ENCODE data around the gene CDH23. TPM values are rescaled to one million over a fixed set of nuclear protein-coding genes. Genes with fewer than 3 reads are reported as not detected.

Gene CDH23
- total RNA-seq, 1 donor: 0.36 TPM

DNA sequence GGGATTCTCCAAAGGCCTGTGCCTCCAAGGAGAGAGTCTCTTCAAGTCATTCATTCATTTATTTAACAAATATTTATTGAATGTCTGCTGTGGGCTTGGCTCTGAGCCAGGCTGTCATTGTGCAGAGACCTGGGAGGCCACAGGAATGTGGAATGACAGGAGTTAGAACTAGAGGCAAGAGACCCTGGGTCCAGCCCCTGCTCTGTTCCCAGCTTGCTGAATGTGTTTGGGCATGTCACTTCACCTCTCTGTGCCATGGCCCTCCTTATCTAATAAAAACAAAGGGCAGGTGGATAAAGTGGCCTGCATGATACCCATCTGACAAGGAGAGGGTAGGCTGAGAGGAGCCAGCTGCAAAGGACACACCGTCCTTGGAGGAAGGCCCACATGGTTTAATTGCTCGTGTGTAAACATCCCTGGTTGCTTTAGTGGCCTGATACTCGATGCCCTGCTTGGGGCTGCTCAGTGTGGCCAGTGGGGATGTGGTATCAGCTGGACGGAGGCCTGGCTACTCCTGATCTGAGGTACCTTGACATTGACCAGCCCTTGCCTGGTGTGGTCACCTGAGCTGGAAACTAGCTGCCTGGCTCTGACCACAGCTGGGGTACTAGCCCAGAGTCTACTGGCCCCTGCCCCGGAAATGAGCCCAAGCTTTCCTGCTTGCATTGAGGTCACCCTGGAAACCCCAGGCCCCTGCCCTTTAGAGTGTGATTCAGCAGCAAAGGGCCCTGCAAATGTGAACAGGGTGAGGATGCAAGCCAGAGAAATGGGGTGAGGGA, 116.2 kb downstream of the CDH23 start:
- DNase-seq (ENCODE audit: insufficient read length, low spot score, missing footprints): peak; percentile 61
- Histone ChIP-seq H3K4me1 (ENCODE audit: insufficient read depth, low read length) (no peaks in the 10 kb centered on the region), H3K36me3 (ENCODE audit: insufficient read depth, low read length) (no peaks in the 10 kb centered on the region), H2AFZ (ENCODE audit: low read length) (no peak overlapping the region), H3K27me3 (ENCODE audit: insufficient read depth, low read length) (peaks cover 7% of the 10 kb centered on the region), H4K20me1 (ENCODE audit: insufficient read depth, low read length) (no peaks in the 10 kb centered on the region), H3K4me3 (ENCODE audit: insufficient read depth, low read length) (no peak overlapping the region), H3K4me2 (ENCODE audit: insufficient read depth, low read length) (no peak overlapping the region), H3K27ac (ENCODE audit: low read depth, low read length) (no peak overlapping the region), H3K9me3 (ENCODE audit: low read depth, low read length) (no peaks in the 10 kb centered on the region), H3K79me2 (ENCODE audit: insufficient read depth, low read length) (no peaks in the 10 kb centered on the region)
- TF ChIP-seq, protein P1, sequence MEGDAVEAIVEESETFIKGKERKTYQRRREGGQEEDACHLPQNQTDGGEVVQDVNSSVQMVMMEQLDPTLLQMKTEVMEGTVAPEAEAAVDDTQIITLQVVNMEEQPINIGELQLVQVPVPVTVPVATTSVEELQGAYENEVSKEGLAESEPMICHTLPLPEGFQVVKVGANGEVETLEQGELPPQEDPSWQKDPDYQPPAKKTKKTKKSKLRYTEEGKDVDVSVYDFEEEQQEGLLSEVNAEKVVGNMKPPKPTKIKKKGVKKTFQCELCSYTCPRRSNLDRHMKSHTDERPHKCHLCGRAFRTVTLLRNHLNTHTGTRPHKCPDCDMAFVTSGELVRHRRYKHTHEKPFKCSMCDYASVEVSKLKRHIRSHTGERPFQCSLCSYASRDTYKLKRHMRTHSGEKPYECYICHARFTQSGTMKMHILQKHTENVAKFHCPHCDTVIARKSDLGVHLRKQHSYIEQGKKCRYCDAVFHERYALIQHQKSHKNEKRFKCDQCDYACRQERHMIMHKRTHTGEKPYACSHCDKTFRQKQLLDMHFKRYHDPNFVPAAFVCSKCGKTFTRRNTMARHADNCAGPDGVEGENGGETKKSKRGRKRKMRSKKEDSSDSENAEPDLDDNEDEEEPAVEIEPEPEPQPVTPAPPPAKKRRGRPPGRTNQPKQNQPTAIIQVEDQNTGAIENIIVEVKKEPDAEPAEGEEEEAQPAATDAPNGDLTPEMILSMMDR (IDR thresholded peaks at IDR 0.05; ENCODE audit: extremely low read depth, low read depth, low read length): no peak

DNA sequence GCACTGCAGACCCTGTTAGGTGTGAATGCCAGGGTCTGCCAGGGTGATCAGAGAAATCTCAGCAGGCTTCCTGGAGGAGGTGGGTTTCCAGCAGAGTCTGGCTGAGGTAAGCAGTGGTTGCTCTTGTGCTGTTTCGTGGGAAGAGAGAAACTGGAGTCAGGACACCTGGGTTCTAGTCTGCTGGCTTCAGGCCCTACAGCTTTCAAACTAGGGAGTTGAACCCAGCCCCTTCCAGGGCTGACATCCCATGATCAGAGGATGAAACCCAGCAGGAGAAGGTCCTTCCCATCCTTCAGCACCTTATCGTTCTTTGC, 116.8 kb downstream of the CDH23 start:
- Histone ChIP-seq H2AFZ (ENCODE audit: low read length) (no peak overlapping the region), H4K20me1 (ENCODE audit: insufficient read depth, low read length) (no peaks in the 10 kb centered on the region), H3K27ac (ENCODE audit: low read depth, low read length) (no peak overlapping the region), H3K4me2 (ENCODE audit: insufficient read depth, low read length) (no peak overlapping the region), H3K9me3 (ENCODE audit: low read depth, low read length) (no peaks in the 10 kb centered on the region), H3K27me3 (ENCODE audit: insufficient read depth, low read length) (peaks cover 7% of the 10 kb centered on the region), H3K4me3 (ENCODE audit: insufficient read depth, low read length) (no peak overlapping the region), H3K79me2 (ENCODE audit: insufficient read depth, low read length) (no peaks in the 10 kb centered on the region), H3K36me3 (ENCODE audit: insufficient read depth, low read length) (no peaks in the 10 kb centered on the region), H3K4me1 (ENCODE audit: insufficient read depth, low read length) (no peaks in the 10 kb centered on the region)
- peak; percentile 64 for DNase-seq (ENCODE audit: insufficient read length, low spot score, missing footprints)
- TF ChIP-seq, protein P1 (IDR thresholded peaks at IDR 0.05; ENCODE audit: extremely low read depth, low read depth, low read length): no peak

DNA sequence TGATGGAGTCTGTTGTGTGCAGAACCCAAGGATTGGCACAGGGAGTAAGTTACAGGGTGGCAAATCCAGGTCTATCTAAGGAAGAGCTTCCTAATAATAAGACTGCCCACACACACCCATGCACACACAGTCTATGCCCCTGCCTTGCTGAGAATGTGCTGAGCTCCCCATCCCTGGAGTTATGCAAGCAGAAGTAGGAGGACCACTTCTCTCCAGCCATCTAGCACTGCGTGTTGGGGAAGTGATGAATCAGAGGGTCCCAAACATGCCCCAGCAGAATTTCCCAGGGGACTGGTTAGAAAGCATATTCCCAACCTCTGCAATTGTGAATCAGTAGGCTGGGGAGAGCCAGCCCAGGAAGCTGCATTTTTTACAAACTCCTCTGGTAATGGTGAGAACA, 117.2 kb downstream of the CDH23 start:
- H3K4me2 ChIP-seq (ENCODE audit: insufficient read depth, low read length): no peak overlapping the region
- no peak for DNase-seq (ENCODE audit: insufficient read length, low spot score, missing footprints)
- H2AFZ ChIP-seq (ENCODE audit: low read length): no peak overlapping the region
- no peaks in the 10 kb centered on the region for H3K36me3 ChIP-seq (ENCODE audit: insufficient read depth, low read length)
- TF ChIP-seq, protein P1 (IDR thresholded peaks at IDR 0.05; ENCODE audit: extremely low read depth, low read depth, low read length): no peak
- no peaks in the 10 kb centered on the region for H3K9me3 ChIP-seq (ENCODE audit: low read depth, low read length)
- no peaks in the 10 kb centered on the region for H4K20me1 ChIP-seq (ENCODE audit: insufficient read depth, low read length)
- H3K27ac ChIP-seq (ENCODE audit: low read depth, low read length): no peak overlapping the region
- H3K79me2 ChIP-seq (ENCODE audit: insufficient read depth, low read length): no peaks in the 10 kb centered on the region
- peaks cover 7% of the 10 kb centered on the region for H3K27me3 ChIP-seq (ENCODE audit: insufficient read depth, low read length)
- no peak overlapping the region for H3K4me3 ChIP-seq (ENCODE audit: insufficient read depth, low read length)
- no peaks in the 10 kb centered on the region for H3K4me1 ChIP-seq (ENCODE audit: insufficient read depth, low read length)

DNA sequence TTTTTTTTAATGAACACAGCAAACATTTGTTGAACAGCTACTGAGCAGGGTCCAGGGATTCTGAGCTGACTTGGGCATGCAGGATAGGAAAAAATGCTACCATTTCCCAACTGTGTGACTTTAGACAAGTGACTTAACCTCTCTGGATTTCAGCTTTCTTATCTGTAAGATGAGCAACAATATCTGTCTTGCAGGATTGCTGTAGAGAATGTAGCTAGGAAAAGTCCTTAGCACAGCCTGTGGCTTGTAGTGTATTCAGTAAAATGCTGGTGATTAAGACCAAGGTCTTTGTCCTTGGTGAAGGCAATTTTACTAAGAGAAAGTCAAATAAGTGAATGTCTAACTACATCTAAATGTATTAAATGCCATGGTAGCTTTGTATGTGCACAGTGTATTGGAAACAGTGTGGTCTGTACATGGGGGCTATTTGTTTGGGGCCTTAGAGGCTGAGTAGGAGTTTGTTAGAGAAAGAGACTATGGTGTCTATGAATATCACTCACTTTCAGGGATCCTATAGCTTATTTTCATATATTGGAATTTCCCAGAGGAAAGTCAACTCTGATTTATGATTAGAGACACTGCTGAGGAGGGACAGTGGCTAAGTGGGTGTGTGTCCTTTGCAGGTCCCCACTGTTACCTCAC, 118.9 kb downstream of the CDH23 start:
- no peaks in the 10 kb centered on the region for H3K36me3 ChIP-seq (ENCODE audit: insufficient read depth, low read length)
- H3K4me1 ChIP-seq (ENCODE audit: insufficient read depth, low read length): no peaks in the 10 kb centered on the region
- peak; percentile 35 for DNase-seq (ENCODE audit: insufficient read length, low spot score, missing footprints)
- H3K27me3 ChIP-seq (ENCODE audit: insufficient read depth, low read length): peaks cover 7% of the 10 kb centered on the region
- H3K4me2 ChIP-seq (ENCODE audit: insufficient read depth, low read length): no peak overlapping the region
- TF ChIP-seq, protein P1 (IDR thresholded peaks at IDR 0.05; ENCODE audit: extremely low read depth, low read depth, low read length): no peak
- no peak overlapping the region for H2AFZ ChIP-seq (ENCODE audit: low read length)
- no peak overlapping the region for H3K27ac ChIP-seq (ENCODE audit: low read depth, low read length)
- H3K9me3 ChIP-seq (ENCODE audit: low read depth, low read length): no peaks in the 10 kb centered on the region
- no peaks in the 10 kb centered on the region for H3K79me2 ChIP-seq (ENCODE audit: insufficient read depth, low read length)
- no peaks in the 10 kb centered on the region for H4K20me1 ChIP-seq (ENCODE audit: insufficient read depth, low read length)
- H3K4me3 ChIP-seq (ENCODE audit: insufficient read depth, low read length): no peak overlapping the region
